IMR-90 (cell line): ENCODE results near the gene EIF3M. TPM values are rescaled to one million over a fixed set of nuclear protein-coding genes. Genes with fewer than 3 reads are reported as not detected.

ENCODE experiments used
- ATAC-seq: fragments of 200-7000 bp; cut with Tn5 transposase; 2 replicates; pipeline ENCODE4 v1.9.1; 2020; ENCODE audit warnings: low read depth, mild to moderate bottlenecking, moderate library complexity
- BruUV-seq: library from RNA; stranded (reverse); fragments of 400-500 nt; replicated peaks from 2 replicates; lab custom pipeline; 2021; lab: Mats Ljungman, UMichigan
- CTCF ChIA-PET: fragments of 300-600 bp; formaldehyde crosslinking; extraction: SDS; loops from one replicate; lab custom pipeline; 2021; ENCODE audit warnings: antibody characterized with exemption; lab: Yijun Ruan, JAX
- POLR2A ChIA-PET: fragments of 300-600 bp; sonication (Branson Sonifier 250); formaldehyde crosslinking; loops from one replicate; lab custom pipeline; 2022; ENCODE audit warnings: antibody characterized with exemption; ENCODE audit not compliant: unreplicated experiment; lab: Charles Lee
- DNase-seq: peaks from one replicate; pipeline ENCODE4 v3.0.0; 2013
- H2AFZ ChIP-seq: replicated peaks from 2 replicates; pipeline ENCODE3; 2013; ENCODE audit warnings: low read length, mild to moderate bottlenecking; ENCODE audit not compliant: poor library complexity
- H2AK5ac ChIP-seq: 2 replicates; pipeline ENCODE4 v1.6.1; 2013; ENCODE audit warnings: low read depth, low read length, inconsistent platforms
- H2AK9ac ChIP-seq: replicated peaks from 2 replicates; pipeline ENCODE3; 2013; ENCODE audit warnings: mild to moderate bottlenecking, low read depth, low read length, moderate library complexity; ENCODE audit not compliant: poor library complexity
- H2BK120ac ChIP-seq: 2 replicates; pipeline ENCODE4 v1.6.1; 2013; ENCODE audit warnings: low read depth, low read length, inconsistent platforms
- H2BK15ac ChIP-seq: 3 replicates; pipeline ENCODE4 v1.6.1; 2013; ENCODE audit warnings: low read depth, low read length, inconsistent platforms
- H2BK20ac ChIP-seq: 2 replicates; pipeline ENCODE4 v1.6.1; 2013; ENCODE audit warnings: low read depth, mild to moderate bottlenecking, inconsistent platforms, low read length, moderate library complexity
- H2BK5ac ChIP-seq: 2 replicates; pipeline ENCODE4 v1.6.1; 2013; ENCODE audit warnings: mild to moderate bottlenecking, low read depth, low read length, inconsistent platforms; ENCODE audit not compliant: poor library complexity, severe bottlenecking
- H3K14ac ChIP-seq: replicated peaks from 2 replicates; pipeline ENCODE4 v1.6.1; 2013; ENCODE audit warnings: low read depth, low read length, inconsistent platforms
- H3K18ac ChIP-seq: 2 replicates; pipeline ENCODE4 v1.6.1; 2013; ENCODE audit warnings: low read depth, low read length, control low read depth
- H3K23ac ChIP-seq: 2 replicates; pipeline ENCODE4 v1.6.1; 2013; ENCODE audit warnings: low read depth, low read length, inconsistent platforms
- H3K27ac ChIP-seq: 2 replicates; pipeline ENCODE4 v1.5.1; 2013; ENCODE audit warnings: mild to moderate bottlenecking, control low read depth, low read length; ENCODE audit not compliant: insufficient read depth
- H3K27me3 ChIP-seq: 2 replicates; pipeline ENCODE4 v1.6.1; 2013; ENCODE audit warnings: low read length; ENCODE audit not compliant: control insufficient read depth, insufficient read depth
- H3K36me3 ChIP-seq: 2 replicates; pipeline ENCODE4 v1.6.1; 2013; ENCODE audit warnings: low read length, mixed read lengths; ENCODE audit not compliant: control insufficient read depth, insufficient read depth
- H3K4ac ChIP-seq: 2 replicates; pipeline ENCODE4 v1.6.1; 2013; ENCODE audit warnings: low read depth, low read length, inconsistent platforms
- H3K4me1 ChIP-seq: 2 replicates; pipeline ENCODE4 v1.6.1; 2013; ENCODE audit warnings: low read length, mixed read lengths; ENCODE audit not compliant: control insufficient read depth, insufficient read depth
- H3K4me2 ChIP-seq: 2 replicates; pipeline ENCODE4 v1.6.1; 2013; ENCODE audit warnings: low read depth, mild to moderate bottlenecking, control low read depth, low read length, moderate library complexity
- H3K4me3 ChIP-seq: 2 replicates; pipeline ENCODE4 v1.5.1; 2013; ENCODE audit warnings: low read depth, mild to moderate bottlenecking, control low read depth, low read length, moderate library complexity; ENCODE audit not compliant: insufficient read depth
- H3K56ac ChIP-seq: 2 replicates; pipeline ENCODE4 v1.6.1; 2013; ENCODE audit warnings: low read length, inconsistent platforms; ENCODE audit not compliant: insufficient read depth; ENCODE audit errors: extremely low read depth
- H3K79me1 ChIP-seq, 2 experiments: 2 replicates each; pipeline ENCODE4 v1.6.1; 2013; ENCODE audit warnings: low read length in 2 of 2, inconsistent platforms in 1 of 2, low read depth in 1 of 2
- H3K9ac ChIP-seq: 2 replicates; pipeline ENCODE4 v1.6.1; 2013; ENCODE audit warnings: low read depth, low read length, control low read depth
- H3K9me1 ChIP-seq: 2 replicates; pipeline ENCODE4 v1.6.1; 2013; ENCODE audit warnings: low read length, inconsistent platforms; ENCODE audit not compliant: insufficient read depth
- H3K9me3 ChIP-seq: 2 replicates; pipeline ENCODE4 v1.6.1; 2013; ENCODE audit warnings: low read length; ENCODE audit not compliant: control insufficient read depth, insufficient read depth
- H4K20me1 ChIP-seq: 2 replicates; pipeline ENCODE4 v1.6.1; 2013; ENCODE audit warnings: low read length, inconsistent platforms; ENCODE audit not compliant: insufficient read depth
- H4K5ac ChIP-seq: 2 replicates; pipeline ENCODE4 v1.6.1; 2013; ENCODE audit warnings: mild to moderate bottlenecking, low read depth, low read length, control low read depth
- H4K8ac ChIP-seq, 2 experiments: 2 replicates each; pipeline ENCODE4 v1.6.1; 2013; ENCODE audit warnings: low read depth in 2 of 2, low read length in 2 of 2, control low read depth in 1 of 2, inconsistent platforms in 1 of 2
- H4K91ac ChIP-seq: 2 replicates; pipeline ENCODE4 v1.6.1; 2013; ENCODE audit warnings: low read depth, low read length, inconsistent platforms; ENCODE audit not compliant: insufficient read depth
- POLR2A ChIP-seq: IDR thresholded peaks from 2 replicates; pipeline ENCODE4 v1.6.1; 2012; ENCODE audit warnings: mild to moderate bottlenecking, low read depth, low read length
- WGBS, 2 experiments: methylation state at CpG; one replicate each; pipeline versions ENCODE4 v1.1.5 to v1.1.7; 2013; ENCODE audit warnings: missing lambda C conversion rate in 2 of 2; ENCODE audit not compliant: insufficient read length in 1 of 2; ENCODE audit errors: extremely low coverage in 2 of 2; 5-methylcytosine and 5-hydroxymethylcytosine counted together
- dilution Hi-C: fragments of 300-500 bp; cut with HindIII; formaldehyde crosslinking; loops from one replicate; pipeline ENCODE4 v1.14.3; 2018; ENCODE audit warnings: low sequenced_read_pairs; ENCODE audit not compliant: unreplicated experiment
- in situ Hi-C: fragments of 300-500 bp; cut with MboI; formaldehyde crosslinking; loops from 3 replicates; pipeline ENCODE4 v1.14.3; 2019; ENCODE audit warnings: low sequenced_read_pairs, inconsistent platforms, mixed read lengths
- intact Hi-C: fragments of 100-400 bp; cut with micrococcal nuclease; formaldehyde crosslinking; loops from 2 replicates; pipeline ENCODE4 v1.10.0; 2022
- polyA plus RNA-seq, 3 experiments: library from polyadenylated mRNA; depleted of rRNA; stranded (reverse); fragments of >200 nt; gene quantifications; 2 replicates each; pipeline ENCODE4 v1.2.3, GENCODE V29; 2012; ENCODE audit warnings: low replicate concordance in 1 of 3
- total RNA-seq: library from RNA; depleted of rRNA; stranded (reverse); fragments of >200 nt; gene quantifications from 2 replicates; pipeline ENCODE4 v1.2.3, GENCODE V29; 2012

Gene EIF3M
- total and polyA plus RNA-seq, 2 of the 4 experiments (the other 2 are of a cell fraction) = 376 to 466 TPM

DNA sequence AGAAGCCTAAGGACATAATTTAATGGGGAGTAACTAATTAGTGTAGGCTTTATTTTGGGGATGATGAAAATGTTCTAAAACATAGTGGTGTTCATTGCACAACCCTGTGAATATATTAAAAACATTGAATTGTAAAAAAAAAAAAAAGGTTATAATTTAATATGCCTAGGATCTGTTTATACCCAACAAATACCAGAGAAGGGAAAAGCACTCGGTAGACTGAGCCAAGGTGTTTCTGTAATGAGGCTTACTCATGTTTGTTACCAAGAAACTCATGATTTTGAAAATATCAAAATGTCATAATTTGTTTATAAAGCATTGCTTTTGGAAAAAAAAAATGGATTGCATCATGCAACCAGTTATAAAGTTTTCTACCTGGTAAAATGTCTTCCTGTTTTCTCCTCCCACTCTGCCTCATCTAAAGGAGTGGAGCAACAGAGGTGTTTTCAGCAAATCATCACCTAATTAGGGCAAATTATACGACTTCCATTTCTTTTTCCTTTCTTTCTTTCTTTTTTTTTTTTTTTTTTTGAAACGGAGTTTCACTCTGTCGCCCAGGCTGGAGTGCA, 14.2 kb upstream of the EIF3M start:
- Histone ChIP-seq H3K4me2 (no peak overlapping the region), H2AFZ (no peak overlapping the region), H2AK9ac (no peak overlapping the region), H4K20me1 (no peaks in the 10 kb centered on the region), H2BK120ac (no peak overlapping the region), H3K9me1 (no peaks in the 10 kb centered on the region), H3K9ac (no peak overlapping the region), H3K4me3 (no peak overlapping the region), H3K18ac (no peak overlapping the region), H2BK20ac (no peak overlapping the region), H3K36me3 (no peaks in the 10 kb centered on the region), H3K4ac (no peak overlapping the region), H4K91ac (no peak overlapping the region), H3K4me1 (no peaks in the 10 kb centered on the region), H3K27ac (no peak overlapping the region), H2BK5ac (no peak overlapping the region), H3K56ac (no peak overlapping the region), H4K8ac (no peak overlapping the region), H3K23ac (no peak overlapping the region), H2AK5ac (no peak overlapping the region), H3K79me1 (no peaks in the 10 kb centered on the region), H4K5ac (no peak overlapping the region), H3K27me3 (peaks cover 8% of the 10 kb centered on the region), H2BK15ac (no peak overlapping the region), H3K9me3 (no peaks in the 10 kb centered on the region; the same call in 1 of the 2 replicates), H3K14ac (no peak overlapping the region)
- ATAC-seq = no peak
- CTCF ChIA-PET = no interaction called here
- POLR2A ChIA-PET = no interaction called here
- no peak for TF ChIP-seq POLR2A
- no peak for DNase-seq
- no TSS peak for BruUV-seq
- no CpG with 5 or more reads among the region's 4 CpGs for WGBS, 2 experiments
- dilution Hi-C loops (no loop called here), in situ Hi-C loops (no loop called here), intact Hi-C loops (no loop called here)
